H1 (cell line): ENCODE data around the gene XAB2.

Source experiments
- CBX8 ChIP-seq: fragments of 300-800, 300-1000 bp; sonication (generic); IDR thresholded peaks from 2 replicates; pipeline ENCODE4 v1.7.1; 2016; ENCODE audit warnings: low read depth, low read length, borderline replicate concordance
- EZH2 ChIP-seq: fragments of 200-600 bp; sonication (generic); IDR thresholded peaks from 2 replicates; pipeline ENCODE4 v1.7.1; 2012; ENCODE audit warnings: low read depth, mild to moderate bottlenecking, moderate library complexity, low read length, inconsistent platforms; ENCODE audit not compliant: severe bottlenecking
- NRF1 ChIP-seq: IDR thresholded peaks from 2 replicates; pipeline ENCODE4 v1.6.1; 2011; ENCODE audit warnings: mild to moderate bottlenecking, low read depth, low read length, improper control_type of control experiment
- TF ChIP-seq, protein P1 (sequence below), 3 experiments: IDR thresholded peaks; 1 replicate in 2 of 3; 2 replicates in 1 of 3; pipeline versions ENCODE4 v1.5.1 to v1.6.1; 2011; ENCODE audit warnings: low read length in 3 of 3, mild to moderate bottlenecking in 3 of 3, inconsistent platforms in 2 of 3, low read depth in 1 of 3, moderate library complexity in 1 of 3; ENCODE audit not compliant: insufficient read depth in 1 of 3; ENCODE audit errors: control extremely low read depth in 1 of 3
- TF ChIP-seq, protein P2 (sequence below): IDR thresholded peaks from 2 replicates; pipeline ENCODE4 v1.6.1; 2012; ENCODE audit warnings: low read length, inconsistent platforms

GRCh38 chr19:7617172-7617571 lies 12.2 kb downstream of the XAB2 start:
- TF ChIP-seq CBX8 (no peak), NRF1 (no peak), EZH2 (no peak)
- TF ChIP-seq, protein P1, sequence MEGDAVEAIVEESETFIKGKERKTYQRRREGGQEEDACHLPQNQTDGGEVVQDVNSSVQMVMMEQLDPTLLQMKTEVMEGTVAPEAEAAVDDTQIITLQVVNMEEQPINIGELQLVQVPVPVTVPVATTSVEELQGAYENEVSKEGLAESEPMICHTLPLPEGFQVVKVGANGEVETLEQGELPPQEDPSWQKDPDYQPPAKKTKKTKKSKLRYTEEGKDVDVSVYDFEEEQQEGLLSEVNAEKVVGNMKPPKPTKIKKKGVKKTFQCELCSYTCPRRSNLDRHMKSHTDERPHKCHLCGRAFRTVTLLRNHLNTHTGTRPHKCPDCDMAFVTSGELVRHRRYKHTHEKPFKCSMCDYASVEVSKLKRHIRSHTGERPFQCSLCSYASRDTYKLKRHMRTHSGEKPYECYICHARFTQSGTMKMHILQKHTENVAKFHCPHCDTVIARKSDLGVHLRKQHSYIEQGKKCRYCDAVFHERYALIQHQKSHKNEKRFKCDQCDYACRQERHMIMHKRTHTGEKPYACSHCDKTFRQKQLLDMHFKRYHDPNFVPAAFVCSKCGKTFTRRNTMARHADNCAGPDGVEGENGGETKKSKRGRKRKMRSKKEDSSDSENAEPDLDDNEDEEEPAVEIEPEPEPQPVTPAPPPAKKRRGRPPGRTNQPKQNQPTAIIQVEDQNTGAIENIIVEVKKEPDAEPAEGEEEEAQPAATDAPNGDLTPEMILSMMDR (IDR thresholded peaks at IDR 0.05; ENCODE audit: control extremely low read depth in 1 of 3, insufficient read depth in 1 of 3, low read depth in 1 of 3, low read length in 3 of 3): no peak
- TF ChIP-seq, protein P2, sequence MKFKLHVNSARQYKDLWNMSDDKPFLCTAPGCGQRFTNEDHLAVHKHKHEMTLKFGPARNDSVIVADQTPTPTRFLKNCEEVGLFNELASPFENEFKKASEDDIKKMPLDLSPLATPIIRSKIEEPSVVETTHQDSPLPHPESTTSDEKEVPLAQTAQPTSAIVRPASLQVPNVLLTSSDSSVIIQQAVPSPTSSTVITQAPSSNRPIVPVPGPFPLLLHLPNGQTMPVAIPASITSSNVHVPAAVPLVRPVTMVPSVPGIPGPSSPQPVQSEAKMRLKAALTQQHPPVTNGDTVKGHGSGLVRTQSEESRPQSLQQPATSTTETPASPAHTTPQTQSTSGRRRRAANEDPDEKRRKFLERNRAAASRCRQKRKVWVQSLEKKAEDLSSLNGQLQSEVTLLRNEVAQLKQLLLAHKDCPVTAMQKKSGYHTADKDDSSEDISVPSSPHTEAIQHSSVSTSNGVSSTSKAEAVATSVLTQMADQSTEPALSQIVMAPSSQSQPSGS: no peak
